Measurements from ENCODE around the gene PAIP2. TPM values are rescaled to one million over a fixed set of nuclear protein-coding genes. Genes with fewer than 3 reads are reported as not detected.
A peak's percentile ranks its signal among the peaks of the same experiment; 100 is the strongest.

PAIP2 gene
- total RNA-seq, 1 donor from 2014 or later = 87.7 TPM

GRCh38 chr5:139381837-139382761 lies 40.4 kb downstream of the PAIP2 start:
- Mint-ChIP-seq H3K9me3 (no peaks in the 10 kb centered on the region), H3K27ac (no peak overlapping the region), H3K36me3 (no peaks in the 10 kb centered on the region), H3K4me3 (no peak overlapping the region), H3K27me3 (no peaks in the 10 kb centered on the region), H3K4me1 (ENCODE audit: unreplicated experiment) (peaks cover 7% of the 10 kb centered on the region)
- no peak for TF ChIP-seq CTCF (conservative IDR thresholded peaks at IDR 0.05)
- DNase-seq (ENCODE audit: extremely low spot score, unreplicated experiment) = no peak

- Mint-ChIP-seq H3K4me3 (no peak overlapping the region), H3K27me3 (no peaks in the 10 kb centered on the region), H3K36me3 (no peaks in the 10 kb centered on the region), H3K4me1 (ENCODE audit: unreplicated experiment) (peaks cover 7% of the 10 kb centered on the region), H3K27ac (no peak overlapping the region), H3K9me3 (no peaks in the 10 kb centered on the region)
- no peak for TF ChIP-seq CTCF (conservative IDR thresholded peaks at IDR 0.05)
- no peak for DNase-seq (ENCODE audit: extremely low spot score, unreplicated experiment)
Measured at GRCh38 chr5:139382807-139383206, 41.2 kb downstream of the PAIP2 start.

GRCh38 chr5:139383275-139383992 lies 41.8 kb downstream of the PAIP2 start, which contains the start of gene SLC23A1:
SLC23A1 (minus strand) TSS chr5:139383297; CDS start chr5:139383253, 44 bp downstream.
- Mint-ChIP-seq H3K4me3 (no peak within 1 kb of the TSS), H3K9me3 (no peaks in the 10 kb centered on the region), H3K27ac (no peak within 1 kb of the TSS), H3K4me1 (ENCODE audit: unreplicated experiment) (peaks cover 7% of the 10 kb centered on the region), H3K27me3 (no peaks in the 10 kb centered on the region), H3K36me3 (no peaks in the 10 kb centered on the region)
- no peak for DNase-seq (ENCODE audit: extremely low spot score, unreplicated experiment)
- no peak for TF ChIP-seq CTCF (conservative IDR thresholded peaks at IDR 0.05)

GRCh38 chr5:139383993-139384590 lies 42.4 kb downstream of the PAIP2 start:
- DNase-seq (ENCODE audit: extremely low spot score, unreplicated experiment) = no peak
- no peaks in the 10 kb centered on the region for H3K27me3 Mint-ChIP-seq
- H3K4me3 Mint-ChIP-seq = no peak overlapping the region
- H3K4me1 Mint-ChIP-seq (ENCODE audit: unreplicated experiment) = peaks cover 7% of the 10 kb centered on the region
- no peak for TF ChIP-seq CTCF (conservative IDR thresholded peaks at IDR 0.05)
- peak overlapping the region; percentile 50 for H3K27ac Mint-ChIP-seq
- no peaks in the 10 kb centered on the region for H3K36me3 Mint-ChIP-seq
- H3K9me3 Mint-ChIP-seq = no peaks in the 10 kb centered on the region

- Mint-ChIP-seq H3K36me3 (no peaks in the 10 kb centered on the region), H3K27ac (peak overlapping the region; percentile 50), H3K27me3 (no peaks in the 10 kb centered on the region)
Measured at GRCh38 chr5:139384591-139385051, 43.0 kb downstream of the PAIP2 start.

More at GRCh38 chr5:139384591-139385051, 43.0 kb downstream of the PAIP2 start:
- TF ChIP-seq CTCF (conservative IDR thresholded peaks at IDR 0.05) = no peak
- Mint-ChIP-seq H3K4me3 (no peak overlapping the region), H3K4me1 (ENCODE audit: unreplicated experiment) (peaks cover 7% of the 10 kb centered on the region), H3K9me3 (no peaks in the 10 kb centered on the region)
- DNase-seq (ENCODE audit: extremely low spot score, unreplicated experiment) = no peak

Data from type B pancreatic cell (in vitro differentiated cells).